ENCODE data around the gene CALHM4. TPM values are rescaled to one million over a fixed set of nuclear protein-coding genes. Genes with fewer than 3 reads are reported as not detected.

CALHM4 gene
- polyA plus RNA-seq, 2 of the 4 experiments (the other 2 are of a cell fraction) = not detected

GRCh38 chr6:116508527-116508926 is 45.0 kb upstream of the CALHM4 start:
- Histone ChIP-seq H3K4me1 (no peaks in the 10 kb centered on the region), H3K9me3 (peaks cover 4% of the 10 kb centered on the region; the same call in 2 of the 3 replicates), H3K4me3 (no peak overlapping the region), H3K27ac (no peak overlapping the region), H3K4me2 (no peak overlapping the region)
- FAIRE-seq (no peak), DNase-seq (ENCODE audit: low read depth in 1 of 2, low spot score in 1 of 2) (no peak), ATAC-seq (no peak)
- ChIA-PET POLR2A (no interaction called here), CTCF (no interaction called here)
- TF ChIP-seq SREBF2 (IDR thresholded peaks at IDR 0.05) = no peak
- TF ChIP-seq ZFP36 (IDR thresholded peaks at IDR 0.05; ENCODE audit: borderline replicate concordance, partially characterized antibody) = no peak
- TF ChIP-seq SMC3 (IDR thresholded peaks at IDR 0.05) = no peak
- TF ChIP-seq HES2 (IDR thresholded peaks at IDR 0.05) = no peak
- no peak for TF ChIP-seq EP300 (IDR thresholded peaks at IDR 0.05)
- no peak for TF ChIP-seq NFE2L2 (conservative IDR thresholded peaks at IDR 0.05; ENCODE audit: low read length)
- TF ChIP-seq HOXA7 (CRISPR knock-in tag; IDR thresholded peaks at IDR 0.05) = no peak
- no peak for TF ChIP-seq FOSL2 (IDR thresholded peaks at IDR 0.05)
- no peak for TF ChIP-seq FOSL2 (CRISPR knock-in tag; IDR thresholded peaks at IDR 0.05)
- no peak for TF ChIP-seq HOXB5 (CRISPR knock-in tag; IDR thresholded peaks at IDR 0.05)
- no peak for TF ChIP-seq GATA3 (IDR thresholded peaks at IDR 0.05; ENCODE audit: borderline replicate concordance)
- TF ChIP-seq CHD4 (IDR thresholded peaks at IDR 0.05; ENCODE audit: borderline replicate concordance) = no peak
- TF ChIP-seq JUNB (IDR thresholded peaks at IDR 0.05) = no peak
- TF ChIP-seq HOXB13 (CRISPR knock-in tag; IDR thresholded peaks at IDR 0.05; ENCODE audit: low read depth) = no peak
- TF ChIP-seq HDAC2 (IDR thresholded peaks at IDR 0.05) = no peak
- no peak for TF ChIP-seq NR3C1 (IDR thresholded peaks at IDR 0.05)
- no peak for TF ChIP-seq EHMT2 (IDR thresholded peaks at IDR 0.05; ENCODE audit: low read depth)
- no peak for TF ChIP-seq RFX5 (IDR thresholded peaks at IDR 0.05)
- no peak for TF ChIP-seq CHD2 (IDR thresholded peaks at IDR 0.05; ENCODE audit: low read length, partially characterized antibody)

- WGBS (ENCODE audit: missing lambda C conversion rate) = 69% methylated on average over 10 of the region's 10 CpGs
- Histone ChIP-seq H3K9me3 (peaks cover 4% of the 10 kb centered on the region; the same call in 1 of the 3 replicates), H3K4me3 (no peak within 1 kb of the TSS), H3K4me1 (no peaks in the 10 kb centered on the region), H3K4me2 (peak within 1 kb of the TSS; percentile 26; the same call in 1 of the 3 replicates), H3K27ac (0 out of 6 replicates have a peak within 1 kb of the TSS, but pooled peaks of 1 of the 2 experiments have one; percentile 51)
- FAIRE-seq (no peak), ATAC-seq (peak; percentile 95 to 98), DNase-seq (ENCODE audit: low read depth in 1 of 2, low spot score in 1 of 2) (peak; percentile 10 to 76)
- ChIA-PET POLR2A (interaction anchor here (1.1 to 1.4 kb wide), 2 partner anchors 46 to 232 kb away, joined by 3 to 5 read pairs; partner anchors contain the start of gene TSPYL1), CTCF (interaction anchor here (0.7 to 3.1 kb wide), 11 partner anchors 9 to 243 kb away, joined by 3 to 12 read pairs (median 6); partner anchors contain the start of gene CALHM6)
- TF ChIP-seq KDM5A (IDR thresholded peaks at IDR 0.05) (no peak), BCL3 (IDR thresholded peaks at IDR 0.05) (no peak), RAD21 (conservative IDR thresholded peaks at IDR 0.05 in 1 of 2, IDR thresholded peaks at IDR 0.05 in 1 of 2) (peak; percentile 44 to 50; a peak in 4 of 5 replicates), SREBF2 (IDR thresholded peaks at IDR 0.05) (no peak), MAX (IDR thresholded peaks at IDR 0.05) (no peak), FOSL2 (IDR thresholded peaks at IDR 0.05) (no peak), FOSL2 (CRISPR knock-in tag; IDR thresholded peaks at IDR 0.05) (peak; percentile 50), FOXS1 (CRISPR knock-in tag; IDR thresholded peaks at IDR 0.05) (peak; percentile 47; the same call in 1 of the 2 replicates), CTCF (IDR thresholded peaks at IDR 0.05) (peak; percentile 50), SMC3 (IDR thresholded peaks at IDR 0.05) (peak; percentile 48; the same call in 2 of the 3 replicates), CBX8 (IDR thresholded peaks at IDR 0.05) (no peak), HMGXB4 (CRISPR knock-in tag; IDR thresholded peaks at IDR 0.05; ENCODE audit: borderline replicate concordance) (no peak), KDM1A (IDR thresholded peaks at IDR 0.05; ENCODE audit: low read depth) (no peak), MAZ (IDR thresholded peaks at IDR 0.05; ENCODE audit: borderline replicate concordance, low read depth, low read length) (no peak), RFX5 (IDR thresholded peaks at IDR 0.05) (no peak), PHF8 (IDR thresholded peaks at IDR 0.05; ENCODE audit: borderline replicate concordance, low read depth) (no peak), NPAS2 (CRISPR knock-in tag; IDR thresholded peaks at IDR 0.05; ENCODE audit: borderline replicate concordance) (no peak), CEBPB (IDR thresholded peaks at IDR 0.05) (peak in 1 of 2 experiments; percentile 80; a peak in 2 of 4 replicates), CHD4 (IDR thresholded peaks at IDR 0.05; ENCODE audit: borderline replicate concordance) (no peak), EHF (CRISPR knock-in tag; IDR thresholded peaks at IDR 0.05) (no peak)
These were observed 42.0 kb upstream of the CALHM4 start, which contains the start of gene CALHM5 for GRCh38 chr6:116511424-116512110. CALHM5 (plus strand) TSS chr6:116511639; CDS start chr6:116511697, 58 bp downstream.
